CD4-positive, alpha-beta T cell treated with Interleukin-17A for 1 hour (primary cell): ENCODE results near the gene MACROD2.

Experiments
- DNase-seq: peaks from one replicate; pipeline ENCODE4 v3.0.0-alpha.2; 2020

Gene MACROD2

DNA sequence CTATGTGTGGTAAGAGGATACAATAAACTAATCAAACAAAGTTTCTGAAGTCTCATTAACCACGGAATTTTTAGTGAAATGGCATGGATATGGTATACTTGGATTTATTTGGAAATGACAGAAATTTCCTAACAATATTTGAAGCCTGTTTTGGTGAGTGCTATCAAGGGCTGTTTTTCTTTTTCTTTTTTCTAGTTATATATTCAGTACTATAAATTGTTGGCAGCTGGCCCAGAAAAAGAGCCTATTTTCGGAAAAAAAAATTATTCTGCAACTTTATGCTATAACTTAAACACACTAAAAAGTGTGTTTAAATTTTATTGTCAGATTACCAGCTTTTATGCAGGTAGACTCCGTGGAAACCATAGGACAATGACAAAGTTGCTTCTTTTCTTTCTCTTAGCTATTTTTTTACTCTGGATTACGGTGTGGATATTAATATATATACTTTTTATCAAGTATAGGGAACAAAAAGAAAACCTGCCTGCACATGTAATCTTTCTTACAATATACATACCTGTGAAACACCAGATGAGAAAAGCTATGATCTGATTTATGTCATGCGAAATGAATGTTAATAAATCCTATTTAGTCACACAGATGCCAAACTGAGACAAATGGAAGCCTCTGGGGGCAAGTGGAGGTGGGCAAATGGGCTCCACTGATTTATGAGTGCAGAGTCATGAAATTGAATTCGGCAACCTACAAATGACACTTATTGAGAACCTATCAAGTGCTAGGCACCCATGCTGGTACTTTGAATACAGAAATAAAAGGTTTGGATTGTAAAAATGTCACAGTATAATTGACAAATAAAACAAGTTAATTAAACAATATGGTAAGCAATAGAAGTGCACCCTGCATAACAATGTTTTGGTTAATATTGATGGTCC is 1261.6 kb downstream of the MACROD2 start:
- no peak for DNase-seq

DNA sequence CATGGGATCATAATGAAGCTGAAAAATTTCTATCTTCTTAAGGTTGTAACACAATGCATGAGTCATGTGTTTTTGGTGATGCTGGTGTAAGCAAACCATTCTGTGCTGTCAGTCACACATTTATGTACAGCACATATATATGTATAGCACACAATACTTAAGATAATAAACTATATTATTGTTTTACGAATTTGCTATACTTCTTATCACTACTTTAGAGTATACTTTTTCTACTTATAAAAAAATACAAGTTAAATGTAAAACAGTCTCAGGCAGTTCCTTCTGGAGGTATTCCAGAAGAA is 1262.2 kb downstream of the MACROD2 start:
- DNase-seq = no peak

DNA sequence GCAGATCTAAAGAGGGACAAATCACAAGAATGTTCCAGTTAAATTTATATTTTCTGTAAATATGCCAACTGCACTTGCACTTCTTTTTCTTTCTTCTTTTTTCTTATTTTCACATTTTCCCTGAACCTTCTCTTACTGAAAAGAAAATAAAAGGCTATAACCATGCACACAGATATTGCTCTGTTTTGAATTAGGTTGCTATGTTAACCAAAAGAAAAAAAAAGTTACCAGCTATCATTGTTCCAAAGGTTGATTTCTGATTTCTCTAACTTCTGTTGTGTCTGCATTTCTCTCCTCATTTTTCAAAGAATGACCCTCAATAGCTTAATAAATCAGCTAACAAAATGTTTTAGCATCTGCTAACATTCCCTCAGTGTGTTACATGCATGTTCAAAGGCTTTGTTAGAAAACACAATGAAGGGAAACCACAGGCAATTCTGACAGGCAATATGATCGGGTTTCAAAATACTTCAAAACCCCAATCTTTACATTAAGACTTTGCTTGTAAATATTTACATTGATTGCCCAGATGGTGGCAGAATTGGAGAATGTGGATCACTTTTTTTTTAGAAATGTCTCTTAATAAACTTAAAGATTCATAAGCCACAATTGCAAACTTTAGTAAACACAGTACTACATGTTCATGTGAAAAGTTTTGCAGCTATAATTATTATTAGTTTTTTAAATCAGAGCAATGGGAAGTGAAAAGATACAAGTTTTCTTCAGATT is 1270.4 kb downstream of the MACROD2 start:
- no peak for DNase-seq

DNA sequence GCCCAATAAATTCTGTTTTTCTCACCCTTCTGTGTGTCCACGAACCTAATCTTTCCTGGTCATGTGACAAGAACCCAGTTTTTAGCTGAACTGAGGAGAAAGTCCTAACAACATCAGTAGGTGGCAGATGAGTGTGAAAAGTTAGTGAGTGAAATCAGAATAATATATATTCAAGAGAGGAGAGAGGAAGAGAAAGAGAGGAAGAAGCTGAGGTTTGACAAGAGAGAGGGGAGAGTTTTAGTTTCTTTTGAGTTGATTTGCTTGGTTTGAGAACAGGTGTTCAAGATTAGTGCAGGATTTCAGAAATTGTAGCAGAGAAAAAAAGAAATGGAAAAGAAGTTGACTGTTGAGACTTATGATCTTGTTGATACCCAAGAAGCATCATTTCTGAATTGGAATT is 1272.6 kb downstream of the MACROD2 start:
- no peak for DNase-seq

DNA sequence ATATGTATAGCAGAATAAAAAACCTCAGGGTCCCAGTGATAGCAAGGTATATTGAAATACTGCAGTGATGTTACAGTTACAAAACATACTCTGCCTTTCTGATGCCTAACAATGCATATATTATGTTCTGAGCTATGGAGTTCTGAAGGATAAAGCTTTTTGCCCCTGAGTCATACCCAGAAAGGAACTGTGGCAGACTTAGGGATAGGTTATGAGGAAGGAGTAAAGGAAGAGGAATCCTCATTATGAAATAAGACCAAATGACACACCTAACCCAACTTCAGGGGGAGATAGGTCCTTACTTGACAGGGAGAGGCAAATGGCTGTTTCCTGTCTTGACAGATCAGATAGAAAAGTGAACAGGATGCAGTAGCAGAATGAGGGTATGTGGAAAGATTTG is 1282.7 kb downstream of the MACROD2 start:
- no peak for DNase-seq

DNA sequence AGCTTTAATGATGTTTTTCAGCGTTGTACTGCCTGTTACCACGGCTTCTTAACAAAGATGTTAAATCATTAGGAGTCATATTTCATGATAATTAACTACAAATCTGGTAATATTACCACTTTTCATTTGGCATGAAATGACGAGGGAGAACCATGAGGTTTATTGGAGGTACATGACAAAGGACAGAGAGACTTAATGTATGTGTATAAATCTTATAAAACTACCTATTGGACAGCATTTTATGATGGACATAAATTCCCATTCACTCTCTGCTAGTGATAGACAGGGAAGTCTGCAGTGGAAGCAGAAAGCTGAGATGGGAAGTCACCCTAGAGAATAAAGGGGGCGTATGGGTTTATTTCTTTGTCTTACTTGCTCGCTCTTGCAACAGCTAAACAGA is 1292.0 kb downstream of the MACROD2 start:
- DNase-seq = no peak

DNA sequence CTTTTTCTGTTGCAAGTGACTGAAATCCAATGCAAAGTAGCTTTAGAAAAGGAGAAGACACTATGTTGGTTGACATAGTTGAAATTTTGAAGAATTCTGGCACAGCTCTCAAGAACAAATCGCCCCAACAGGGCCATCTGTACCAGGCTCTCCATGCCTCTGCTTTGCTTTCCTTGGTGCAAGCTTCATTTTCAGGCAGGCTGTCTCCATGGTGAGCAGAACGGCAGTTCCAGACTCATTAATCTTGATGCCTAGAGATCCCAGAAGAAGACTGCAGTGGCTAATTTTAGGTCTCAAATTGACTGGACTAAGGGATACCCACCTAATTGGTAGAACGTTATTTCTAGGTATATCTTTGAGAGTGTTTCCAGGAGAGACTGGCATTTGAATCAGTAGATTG is 1292.8 kb downstream of the MACROD2 start:
- no peak for DNase-seq

DNA sequence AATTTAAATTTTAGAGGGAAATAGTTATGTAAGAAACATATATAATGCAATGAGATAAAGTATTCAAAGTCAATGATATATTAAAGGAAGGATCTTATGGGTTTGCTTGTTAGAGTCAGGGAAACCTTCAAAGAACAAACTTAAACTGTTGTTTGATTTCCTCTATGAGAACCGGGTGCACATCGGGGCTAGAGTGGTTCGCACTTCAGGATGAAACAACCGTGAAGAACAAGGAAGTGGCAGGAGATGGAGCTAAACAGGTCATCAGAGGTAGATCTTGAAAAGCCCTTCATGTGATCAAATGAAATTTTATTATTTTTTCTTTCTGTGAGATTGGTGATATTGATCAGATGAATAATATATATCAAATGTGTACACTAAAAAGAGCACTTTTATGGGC is 1294.0 kb downstream of the MACROD2 start:
- DNase-seq = no peak

DNA sequence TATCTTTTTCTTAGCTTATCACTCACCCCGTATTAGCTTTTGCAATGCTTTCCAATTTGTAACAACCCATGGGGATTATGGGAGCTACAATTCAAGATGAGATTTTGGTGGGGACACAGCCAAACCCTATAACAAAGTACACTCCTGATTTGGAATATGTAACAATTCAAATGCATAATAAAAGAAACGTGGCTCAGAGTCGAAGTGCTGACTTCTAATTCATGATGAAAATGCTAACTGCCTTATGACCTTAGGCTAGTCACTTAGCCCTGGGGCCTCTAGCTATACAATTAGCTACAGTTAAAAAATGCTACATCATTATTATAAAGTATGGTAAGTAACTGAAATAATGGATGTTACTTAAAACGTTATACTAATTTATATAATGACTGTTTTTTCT is 1297.1 kb downstream of the MACROD2 start:
- DNase-seq = no peak

DNA sequence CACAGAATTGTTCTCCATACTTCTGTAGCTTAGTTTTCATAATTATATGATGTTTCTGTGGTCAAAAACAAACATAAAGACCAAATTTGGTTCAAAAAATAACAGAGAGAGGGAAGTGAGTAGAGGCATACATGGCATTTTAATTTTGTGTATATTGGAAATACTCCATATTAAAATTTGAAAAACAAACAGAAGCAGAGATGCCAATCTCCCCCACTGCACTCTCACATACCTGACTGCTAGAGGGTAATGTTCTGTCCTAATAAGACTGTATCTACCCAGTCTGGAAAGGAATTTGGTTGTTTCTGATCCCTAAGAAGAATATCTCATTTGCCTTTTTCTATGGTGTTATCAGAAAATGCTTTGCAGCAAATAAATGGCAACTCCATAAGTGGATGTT is 1301.1 kb downstream of the MACROD2 start:
- DNase-seq = no peak

DNA sequence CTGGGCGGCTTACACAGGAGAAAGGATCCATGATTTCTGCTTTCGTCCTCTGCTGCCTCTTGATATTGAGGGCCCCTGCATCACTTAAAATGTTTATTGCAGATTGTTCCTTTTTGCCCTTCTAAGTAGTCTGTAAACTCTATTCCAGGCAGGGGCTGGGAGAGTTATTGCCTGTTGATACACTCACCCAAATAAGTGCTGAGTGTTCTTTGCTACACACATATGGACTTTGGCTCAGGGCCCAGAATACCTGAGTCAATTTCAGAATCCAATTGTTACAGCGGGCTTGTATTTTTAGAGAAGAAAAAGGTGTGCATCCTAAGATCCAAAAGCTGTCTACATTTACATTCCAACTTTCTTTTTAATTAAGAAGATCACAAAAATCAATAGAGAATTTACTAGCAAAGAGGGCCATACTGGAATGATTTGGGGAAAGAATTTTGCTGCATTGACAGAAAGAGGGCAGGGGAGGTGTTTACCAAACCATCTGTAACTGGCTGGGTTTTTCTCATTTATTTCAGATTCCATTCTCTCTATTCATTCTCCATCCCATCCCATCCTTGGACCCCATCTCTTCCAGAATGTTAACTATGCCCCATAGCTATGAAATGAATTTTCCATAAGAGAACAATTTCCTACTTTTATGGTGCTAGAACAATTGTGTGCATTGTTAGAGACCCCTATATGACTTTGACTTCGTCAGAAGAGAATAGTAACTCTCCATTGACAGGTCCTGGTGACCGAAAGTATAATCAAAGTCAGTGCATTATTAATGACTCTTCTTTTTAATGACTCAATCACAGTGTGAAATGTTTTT is 1302.0 kb downstream of the MACROD2 start:
- DNase-seq = no peak

DNA sequence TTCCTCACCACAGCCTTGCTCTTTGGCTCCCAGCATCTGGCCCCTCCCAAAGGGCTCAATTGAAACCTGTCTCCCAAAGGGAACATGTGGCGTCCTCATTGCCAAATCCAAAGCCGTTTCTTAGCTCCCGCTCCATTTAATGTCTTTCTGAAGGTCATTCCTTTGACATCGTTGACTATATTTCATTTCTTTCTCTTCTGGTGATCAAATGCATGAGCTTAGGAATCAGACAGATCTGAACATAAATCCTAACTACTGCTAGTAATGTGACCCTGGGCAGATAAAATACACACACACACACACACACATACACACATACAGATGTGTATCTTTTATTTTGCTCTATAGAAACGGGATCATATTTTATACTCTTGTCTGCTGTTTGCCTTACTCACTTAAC is 1306.8 kb downstream of the MACROD2 start:
- DNase-seq = no peak

DNA sequence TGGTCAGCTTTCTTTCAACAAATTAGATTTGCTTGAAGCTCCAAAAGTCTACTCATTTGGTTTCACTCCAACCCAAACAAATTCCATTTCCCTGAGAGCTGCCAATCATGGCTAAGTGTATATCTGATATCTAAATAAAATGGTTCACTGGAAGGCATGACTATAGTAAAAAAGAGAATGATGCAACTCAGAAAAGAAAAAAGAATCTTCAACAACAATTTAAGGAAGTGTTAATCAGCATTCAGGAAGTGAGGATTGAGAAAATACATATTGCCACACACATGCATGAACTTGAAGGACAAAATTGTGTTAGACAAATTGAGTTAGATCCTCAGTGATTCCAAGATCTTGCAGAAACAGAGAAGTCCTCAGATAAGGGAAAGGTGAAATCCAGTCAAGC is 1315.0 kb downstream of the MACROD2 start:
- DNase-seq = no peak

DNA sequence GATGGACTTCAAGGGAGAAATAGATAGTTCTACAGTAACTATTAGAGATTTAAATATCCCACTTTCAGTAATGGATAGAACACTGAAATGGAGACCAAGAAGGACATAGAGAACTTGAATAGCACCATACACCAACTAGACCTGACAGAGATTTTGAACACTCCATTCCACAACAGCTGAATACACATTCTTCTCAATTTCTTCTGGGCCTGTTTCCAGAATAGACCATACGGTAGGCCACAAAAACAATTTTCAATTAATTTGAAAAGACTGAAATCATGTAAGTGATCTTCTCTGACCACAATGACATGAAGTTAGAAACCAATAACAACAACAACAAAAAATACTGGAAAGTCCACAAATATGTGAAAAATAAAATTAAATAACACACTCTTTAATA is 1321.2 kb downstream of the MACROD2 start:
- no peak for DNase-seq

DNA sequence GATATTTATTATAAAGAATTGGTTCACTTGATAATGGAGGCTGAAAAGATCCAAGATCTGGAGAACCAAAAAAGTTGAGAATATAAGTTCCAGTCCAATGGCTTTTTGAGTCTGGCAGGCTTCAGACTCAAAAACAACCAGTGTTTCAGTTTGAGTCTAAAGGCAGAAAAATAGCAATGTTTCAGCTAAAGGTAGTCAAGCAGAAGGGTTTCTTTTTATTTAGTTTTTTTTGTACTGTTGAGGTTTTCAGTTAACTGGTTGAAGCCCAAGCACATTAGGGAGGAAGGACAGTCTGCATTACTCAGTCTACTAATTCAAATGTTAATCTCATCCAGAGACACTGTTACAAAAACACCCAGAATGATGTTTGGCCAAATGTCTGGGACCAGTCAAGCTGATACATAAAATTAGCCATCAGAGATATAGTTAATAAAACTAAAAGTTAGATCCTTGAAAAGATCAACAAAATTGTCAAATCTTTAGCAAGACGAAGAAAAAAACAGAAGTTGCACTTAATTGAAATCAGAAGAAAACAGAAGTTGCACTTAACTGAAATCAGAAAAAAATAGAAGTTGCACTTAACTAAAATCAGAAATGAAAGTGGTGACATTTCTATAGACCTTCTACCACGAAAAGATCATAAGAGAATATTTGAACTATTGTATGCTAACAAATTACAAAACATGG is 1322.4 kb downstream of the MACROD2 start:
- DNase-seq = no peak

DNA sequence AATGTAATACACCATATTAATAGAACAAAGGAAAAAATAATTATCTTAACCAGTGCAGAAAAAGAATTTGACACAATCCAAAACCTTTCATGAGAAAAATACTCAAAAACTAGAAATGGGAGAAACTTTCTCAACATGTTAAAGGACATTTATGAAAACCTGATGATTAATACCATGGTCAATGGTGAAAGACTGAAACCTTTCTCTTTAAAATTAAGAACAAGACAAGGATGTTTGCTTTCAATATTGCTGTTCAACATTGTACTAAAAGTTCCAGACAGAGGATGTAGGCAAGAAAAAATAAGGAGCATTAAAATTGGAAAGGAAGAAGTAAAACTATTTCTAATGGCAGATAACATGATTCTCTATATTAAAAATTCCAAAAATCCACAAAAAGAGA is 1323.4 kb downstream of the MACROD2 start:
- DNase-seq = no peak

DNA sequence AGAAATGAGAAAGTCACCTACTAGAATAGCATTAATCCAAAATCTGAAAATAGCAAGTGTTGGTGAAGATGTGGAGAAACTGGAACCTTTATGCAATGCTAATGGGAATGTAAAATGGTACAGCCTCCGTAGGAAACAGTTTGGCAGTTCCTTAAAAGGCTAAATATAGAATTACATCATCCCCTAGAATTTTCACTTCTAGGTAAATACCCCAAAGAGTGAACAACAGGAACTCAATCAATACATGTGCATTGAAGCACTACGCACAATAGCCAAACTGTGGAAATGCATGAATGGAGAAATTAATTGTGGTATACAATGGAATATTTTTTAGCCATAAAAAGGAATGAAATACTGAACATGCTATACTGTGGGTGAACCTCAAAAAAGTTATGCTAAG is 1324.1 kb downstream of the MACROD2 start:
- DNase-seq = no peak

DNA sequence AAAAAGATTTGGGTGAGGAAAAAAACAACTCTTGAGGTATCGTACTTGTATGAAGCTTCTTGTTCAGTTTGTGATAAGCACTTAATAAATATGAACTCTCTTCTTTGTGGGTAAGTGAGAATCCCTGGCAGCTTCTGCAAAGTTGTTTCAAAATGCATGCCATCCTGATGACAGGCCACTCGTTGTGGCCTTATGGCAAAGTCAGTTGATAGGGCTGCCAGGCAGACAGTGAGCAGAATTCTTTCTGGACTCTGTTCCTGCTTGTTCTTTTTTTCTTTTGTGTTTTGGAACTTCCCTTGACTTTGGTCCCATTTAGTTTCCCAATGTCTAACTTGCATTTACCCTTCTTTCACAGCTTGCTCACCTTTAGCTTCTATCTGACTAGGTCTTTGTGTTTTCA is 1325.6 kb downstream of the MACROD2 start:
- no peak for DNase-seq

DNA sequence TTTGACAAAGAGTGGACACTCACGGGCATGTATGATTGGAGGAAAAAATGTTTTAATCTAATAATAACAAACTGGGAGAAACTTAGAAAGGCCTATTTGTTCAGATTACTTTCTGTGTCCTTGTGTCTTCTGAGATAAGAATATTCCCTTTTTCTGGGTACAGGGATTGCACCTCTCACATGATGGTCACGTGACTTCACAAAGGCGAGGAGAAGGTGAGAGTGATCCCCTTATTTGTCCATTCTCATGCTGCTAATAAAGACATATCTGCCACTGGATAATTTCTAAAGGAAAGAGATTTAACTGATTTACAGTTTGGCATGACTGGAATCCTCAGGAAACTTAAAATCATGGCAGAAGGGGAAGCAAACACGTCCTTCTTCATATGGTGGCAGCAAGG is 1331.8 kb downstream of the MACROD2 start:
- DNase-seq = no peak

DNA sequence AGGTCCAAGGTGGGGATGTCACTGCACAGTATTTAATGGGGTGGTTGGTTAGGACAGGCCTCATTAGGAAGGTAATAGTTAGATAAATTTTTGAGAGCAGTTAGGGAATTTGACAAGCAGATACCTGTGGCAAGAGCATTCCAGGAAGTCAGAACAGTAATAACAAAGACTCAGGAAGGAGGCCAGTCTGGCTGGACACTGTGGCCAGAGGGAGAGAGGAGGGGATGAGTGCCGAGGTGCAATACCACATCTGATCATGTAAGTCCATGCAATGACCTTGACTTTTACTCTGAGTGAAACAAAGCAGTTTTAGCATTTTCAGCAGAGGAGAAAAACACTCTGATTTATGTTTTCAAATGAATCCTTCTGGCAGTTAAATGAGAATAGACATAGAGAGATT is 1332.8 kb downstream of the MACROD2 start:
- DNase-seq = no peak

DNA sequence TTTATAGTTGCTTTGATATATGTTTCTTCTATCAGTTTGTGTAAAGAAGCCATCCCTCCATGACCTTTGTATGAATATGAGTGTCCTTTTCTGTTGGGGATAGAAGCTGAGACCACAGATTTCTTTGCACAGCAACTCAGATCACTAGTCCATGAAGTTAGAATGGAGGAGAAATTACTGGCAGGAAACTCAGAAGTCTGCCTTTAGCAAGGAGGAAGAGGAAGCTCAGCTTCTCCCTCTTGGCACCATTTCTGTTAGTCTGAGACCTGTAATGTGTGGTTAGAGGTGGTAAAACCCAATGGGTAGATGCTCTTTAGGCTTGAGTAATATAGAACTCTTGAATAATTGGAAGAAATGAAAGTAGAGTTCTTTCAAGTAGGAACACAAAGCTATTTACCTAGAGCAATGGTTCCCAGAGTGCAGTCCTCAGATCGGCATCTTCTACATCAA is 1337.4 kb downstream of the MACROD2 start:
- no peak for DNase-seq

DNA sequence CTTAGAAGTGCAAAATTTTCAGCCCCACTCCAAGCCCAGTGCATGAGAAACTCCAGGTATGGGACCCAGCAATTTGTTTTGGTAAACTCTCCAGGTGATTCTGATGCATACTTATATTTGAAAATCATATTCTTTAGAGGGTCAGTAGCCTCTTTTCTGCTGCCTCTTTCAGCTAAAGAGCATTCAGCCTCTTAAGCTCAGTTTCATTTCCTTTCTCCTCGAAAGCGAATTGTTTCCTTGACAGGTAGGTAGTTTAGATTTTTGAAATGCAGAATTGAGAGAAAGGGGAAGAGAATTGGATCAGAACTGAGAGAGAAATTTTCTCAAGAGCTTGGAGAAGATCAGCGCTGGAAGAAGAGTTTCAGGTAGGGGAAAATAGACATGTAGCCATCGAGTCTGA is 1337.9 kb downstream of the MACROD2 start:
- no peak for DNase-seq

DNA sequence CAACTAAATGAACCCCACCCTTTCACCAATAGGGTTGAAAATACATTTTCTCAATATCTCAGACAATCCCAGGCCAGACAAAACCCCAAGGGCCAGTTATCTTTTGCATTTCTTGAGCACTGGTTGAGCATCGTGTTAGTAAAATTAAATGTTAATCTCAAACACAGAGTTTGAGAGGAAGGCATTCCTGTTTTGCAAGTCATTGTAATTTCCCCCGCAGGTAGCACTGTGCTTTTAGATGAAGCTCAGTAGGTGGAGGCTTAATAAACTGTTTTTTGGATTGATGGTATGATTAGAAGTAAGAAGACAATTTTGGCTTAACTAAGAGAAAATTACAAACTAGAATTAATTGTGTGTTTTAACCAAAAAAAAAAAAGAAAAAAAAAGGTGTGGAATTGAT is 1340.7 kb downstream of the MACROD2 start:
- DNase-seq = no peak
